ENCODE measurements around the gene HSPA14. TPM values are rescaled to one million over a fixed set of nuclear protein-coding genes. Genes with fewer than 3 reads are reported as not detected.
"Not testable (repeated sequence)": the region's sequence is repeated elsewhere in the genome, so short reads cannot be mapped to it uniquely, and the experiment has no call there.

Gene HSPA14
- total RNA-seq, 2 donors from 2014 or later = 7.0 to 10.5 TPM

DNA sequence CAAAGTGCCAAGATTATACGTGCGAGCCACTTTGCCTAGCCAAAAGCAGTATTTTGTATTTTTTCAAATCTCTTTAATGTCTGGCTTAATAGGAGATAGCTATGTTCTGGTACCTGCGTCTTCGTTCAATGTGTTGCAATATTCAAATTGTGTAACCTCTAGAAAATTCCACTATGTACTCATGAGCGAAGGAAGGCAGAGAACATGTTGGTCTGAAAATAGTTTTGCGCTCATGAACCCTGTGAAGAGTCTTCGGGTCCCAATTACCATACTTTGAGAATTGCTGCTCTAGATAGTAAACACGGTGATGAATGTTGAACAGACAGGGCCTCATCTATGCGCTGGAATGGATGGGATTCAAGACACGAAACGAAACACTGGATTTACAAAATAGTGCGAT lies 37.8 kb downstream of the HSPA14 start:
- intact Hi-C loops (cut with DNase I) = loop anchor here in 1 of 2 donors (2.0 to 10.0 kb wide), 3 partner anchors 37 to 274 kb away; partner anchors contain the start of genes CDNF, DCLRE1C, HSPA14 and MEIG1
- no peak for ATAC-seq
- no peak for DNase-seq

DNA sequence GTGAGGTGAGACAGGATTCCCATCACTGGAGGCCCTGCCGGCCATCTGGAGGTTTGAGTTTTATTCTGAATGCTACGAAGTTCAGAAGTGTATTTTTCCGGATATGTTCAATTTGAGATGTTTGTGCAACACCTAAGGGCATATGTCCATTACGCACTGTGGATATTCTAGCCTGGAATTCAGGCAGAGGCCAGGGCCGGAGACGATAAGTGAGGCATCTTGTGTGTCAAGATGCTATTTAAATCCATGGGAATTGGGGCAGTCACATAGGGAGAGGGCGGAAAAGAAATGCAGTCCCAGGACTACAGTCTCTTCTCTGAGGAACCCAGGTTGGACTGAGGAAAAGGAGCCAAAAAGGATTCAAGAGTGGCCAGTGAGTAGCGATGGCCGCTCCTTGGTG lies 38.7 kb downstream of the HSPA14 start:
- ATAC-seq (no peak), DNase-seq (peak; percentile 28)
- intact Hi-C loops (cut with DNase I) = loop anchor here in 1 of 2 donors (2.0 to 10.0 kb wide), 3 partner anchors 38 to 274 kb away; partner anchors contain the start of genes CDNF, DCLRE1C, HSPA14 and MEIG1

DNA sequence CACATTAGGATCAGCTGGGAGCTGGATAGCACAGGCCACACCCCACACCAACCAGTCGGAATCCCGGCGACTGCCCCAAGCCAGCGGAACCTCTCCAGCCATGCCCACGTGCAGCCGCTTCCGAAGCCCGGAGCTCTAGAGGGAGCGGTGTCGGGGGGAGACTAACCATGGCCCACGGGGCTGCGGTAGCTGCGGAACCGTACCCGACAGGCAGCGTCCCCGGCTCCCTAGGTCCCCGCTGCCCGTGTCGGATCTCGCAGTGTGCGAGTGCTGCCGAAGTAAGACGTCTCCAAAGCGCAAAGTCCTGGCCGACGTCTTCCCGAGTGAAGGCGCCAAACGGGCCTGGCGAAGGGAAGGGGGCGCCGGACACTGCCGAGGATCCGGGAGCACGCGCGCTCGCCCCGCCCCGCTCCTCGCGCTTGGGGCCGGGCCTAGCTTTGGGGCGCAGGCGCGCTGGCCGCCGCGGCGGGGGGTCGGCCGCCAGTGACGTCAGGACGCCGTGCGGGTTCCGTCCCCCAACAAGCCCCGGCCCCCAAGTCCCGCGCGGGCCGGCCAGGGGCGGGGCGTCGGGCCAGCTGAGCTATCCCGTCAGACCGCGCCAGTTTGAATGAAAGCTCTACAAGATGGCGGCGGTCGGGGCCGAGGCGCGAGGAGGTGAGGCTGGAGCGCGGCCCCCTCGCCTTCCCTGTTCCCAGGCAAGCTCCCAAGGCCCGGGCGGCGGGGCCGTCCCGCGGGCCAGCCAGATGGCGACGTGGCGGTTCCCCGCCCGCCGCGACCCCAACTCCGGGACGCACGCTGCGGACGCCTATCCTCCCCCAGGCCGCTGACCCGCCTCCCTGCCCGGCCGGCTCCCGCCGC lies 40.4 kb downstream of the HSPA14 start, which contains the start of gene SUV39H2:
Gene SUV39H2, plus strand, starts transcription at position 601 of the 858 bp plus-strand sequence. Its CDS starts 23 bp downstream, at position 624.
- intact Hi-C loops (cut with DNase I) = loop anchor here in 1 of 2 donors (5.0 to 10.0 kb wide), 2 partner anchors 76 to 276 kb away; partner anchors contain the start of genes DCLRE1C and MEIG1
- DNase-seq (peak; percentile 96), ATAC-seq (peak; percentile 97)

DNA sequence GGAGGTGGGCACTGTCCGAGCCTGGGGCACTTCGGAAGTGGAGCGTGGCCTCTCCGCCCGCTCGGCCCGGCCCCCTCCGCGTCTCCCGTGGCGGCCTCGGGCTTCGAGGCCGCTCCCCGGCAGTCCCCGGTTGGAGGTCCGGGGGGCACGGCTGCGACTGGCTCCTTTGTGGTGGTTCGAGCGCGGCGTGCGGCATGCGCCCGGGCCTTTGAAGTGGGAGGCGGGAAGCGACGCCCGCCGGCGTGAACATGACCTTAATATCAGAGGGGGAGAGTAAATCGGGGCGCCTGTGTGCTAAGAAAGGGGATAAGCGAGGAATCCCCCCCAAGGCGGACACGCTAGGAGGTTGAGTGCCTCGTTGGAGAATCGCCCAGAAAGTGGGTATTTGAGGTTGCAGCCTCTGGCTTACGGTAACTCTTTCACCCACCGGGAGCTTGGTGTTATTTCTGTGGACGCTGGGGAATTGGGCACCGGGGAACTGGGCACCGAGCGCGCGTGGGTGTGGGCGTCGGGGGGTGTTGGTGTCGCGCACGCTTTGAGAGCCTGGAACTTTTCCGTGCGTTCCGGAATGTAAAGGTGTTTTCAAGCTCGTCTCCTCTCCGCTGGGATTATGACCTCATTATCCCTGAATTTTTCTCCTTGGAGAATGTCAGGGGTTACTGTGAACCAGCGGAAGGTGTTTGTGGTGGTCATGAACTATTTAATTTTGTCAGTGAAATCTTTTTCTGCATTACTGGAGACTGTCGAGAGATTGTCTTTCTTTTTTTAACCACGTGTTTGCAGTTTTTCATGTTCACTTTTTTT lies 41.2 kb downstream of the HSPA14 start:
- intact Hi-C loops (cut with DNase I) = loop anchor here in 1 of 2 donors (5.0 to 10.0 kb wide), 2 partner anchors 75 to 277 kb away; partner anchors contain the start of genes DCLRE1C and MEIG1
- DNase-seq (no peak), ATAC-seq (no peak)

DNA sequence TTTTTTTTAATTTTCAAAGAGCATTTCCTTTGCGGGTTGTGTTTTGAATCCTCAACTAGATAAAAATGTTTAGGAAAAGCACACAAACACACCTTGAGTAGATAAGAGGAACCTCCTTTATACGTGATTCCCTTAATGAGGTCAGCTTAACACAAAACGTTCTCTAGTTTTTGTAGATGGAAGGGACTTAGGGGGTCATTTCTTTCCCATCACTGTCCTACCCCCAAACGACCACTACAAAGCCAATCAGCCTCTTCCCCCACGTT lies 41.8 kb downstream of the HSPA14 start:
- ATAC-seq (no peak), DNase-seq (no peak)
- intact Hi-C loops (cut with DNase I) = loop anchor here in 1 of 2 donors (5.0 to 10.0 kb wide), 2 partner anchors 75 to 278 kb away; partner anchors contain the start of genes DCLRE1C and MEIG1

- no peak for DNase-seq
- ATAC-seq = no peak
- intact Hi-C loops (cut with DNase I) = no loop called here
Measured at GRCh38 chr10:14880229-14880628, 42.1 kb downstream of the HSPA14 start.

DNA sequence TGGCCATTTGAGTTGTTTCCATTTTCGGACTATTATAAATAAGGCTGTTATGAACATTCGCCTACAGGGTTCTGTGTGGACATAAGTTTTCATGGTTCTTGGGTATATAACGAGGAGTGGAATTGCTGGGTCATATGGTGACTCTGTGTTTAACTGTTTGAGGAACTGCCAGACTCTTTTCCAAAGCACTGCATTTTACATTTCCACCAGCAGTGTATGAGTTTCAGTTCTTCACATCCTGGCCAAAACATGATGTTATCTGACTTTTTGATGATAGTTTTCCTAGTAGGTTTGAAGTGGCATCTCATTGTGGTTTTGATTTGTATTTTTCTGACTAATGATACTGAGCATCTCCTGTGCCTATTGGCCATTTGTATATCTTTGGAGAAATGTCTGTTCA lies 46.0 kb downstream of the HSPA14 start:
- intact Hi-C loops (cut with DNase I) = no loop called here
- DNase-seq = no peak
- no peak for ATAC-seq

- no peak for ATAC-seq
Measured at GRCh38 chr10:14889318-14889717, 51.2 kb downstream of the HSPA14 start.

GRCh38 chr10:14891151-14891550 lies 53.0 kb downstream of the HSPA14 start:
- intact Hi-C loops (cut with DNase I) = no loop called here
- DNase-seq (no peak), ATAC-seq (no peak)

More at GRCh38 chr10:14889318-14889717, 51.2 kb downstream of the HSPA14 start:
- intact Hi-C loops (cut with DNase I) = no loop called here
- no peak for DNase-seq

DNA sequence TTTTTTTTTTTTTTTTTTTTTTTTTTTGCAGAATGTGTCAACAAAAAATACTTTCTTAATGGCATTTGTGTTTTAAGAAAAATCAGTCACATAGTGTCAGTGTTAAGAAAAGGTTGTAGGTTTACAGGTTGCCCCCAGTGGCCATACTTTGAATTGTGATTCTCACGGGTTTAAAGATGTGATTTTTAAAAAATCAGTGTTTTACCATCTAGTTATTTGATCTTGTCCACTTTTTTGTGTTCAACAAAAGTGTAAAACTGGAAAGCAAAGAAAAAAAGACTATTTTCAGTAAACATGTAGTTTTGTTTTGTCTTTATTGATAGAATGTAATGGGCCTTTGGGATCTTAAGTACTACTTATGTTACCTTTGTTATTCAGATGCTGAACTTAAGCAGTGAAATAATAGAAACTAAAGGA lies 66.2 kb downstream of the HSPA14 start:
- ATAC-seq (no peak), DNase-seq (no peak)
- intact Hi-C loops (cut with DNase I) = no loop called here

DNA sequence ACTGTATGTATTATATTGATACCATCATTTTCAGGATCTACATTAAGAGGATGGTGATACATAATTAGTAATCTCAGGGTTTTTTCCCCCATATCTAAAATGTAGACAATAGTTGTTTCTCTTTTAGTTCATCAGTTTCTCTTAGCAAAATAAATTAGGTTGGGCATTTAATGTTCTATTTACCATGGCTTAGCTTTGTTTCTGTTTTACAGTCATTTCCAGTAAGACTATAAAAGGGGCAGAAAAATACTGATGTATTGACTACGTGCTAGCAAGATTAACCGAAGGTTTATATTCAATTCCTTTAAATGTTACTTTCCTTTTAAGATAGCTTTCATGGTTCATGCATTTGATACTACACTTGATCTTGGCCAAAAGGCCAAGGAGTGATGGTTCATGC lies 66.8 kb downstream of the HSPA14 start:
- intact Hi-C loops (cut with DNase I) = no loop called here
- no peak for ATAC-seq
- DNase-seq = no peak

DNA sequence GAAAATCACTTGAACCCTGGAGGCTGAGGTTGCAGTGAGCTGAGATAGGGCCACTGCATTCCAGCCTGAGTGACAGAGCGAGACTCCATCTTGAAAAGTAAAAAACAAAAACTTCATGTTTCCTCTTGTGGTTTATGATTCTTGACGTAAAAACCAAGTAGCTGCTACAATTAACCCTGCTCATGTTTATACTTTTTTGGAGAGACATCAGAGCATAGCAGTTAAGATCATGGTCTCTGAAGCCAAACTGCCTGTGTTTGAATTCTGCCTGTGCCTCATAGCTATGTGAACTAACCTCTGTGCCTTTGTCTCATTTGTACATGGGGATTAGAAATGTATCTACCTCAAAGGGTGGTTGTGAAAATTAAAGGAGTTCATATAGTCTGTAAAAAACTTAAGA lies 67.8 kb downstream of the HSPA14 start:
- DNase-seq (no peak), ATAC-seq (no peak)
- intact Hi-C loops (cut with DNase I) = no loop called here

GRCh38 chr10:14906765-14907164 lies 68.7 kb downstream of the HSPA14 start:
- DNase-seq = no peak
- intact Hi-C loops (cut with DNase I) = no loop called here
- no peak for ATAC-seq

DNA sequence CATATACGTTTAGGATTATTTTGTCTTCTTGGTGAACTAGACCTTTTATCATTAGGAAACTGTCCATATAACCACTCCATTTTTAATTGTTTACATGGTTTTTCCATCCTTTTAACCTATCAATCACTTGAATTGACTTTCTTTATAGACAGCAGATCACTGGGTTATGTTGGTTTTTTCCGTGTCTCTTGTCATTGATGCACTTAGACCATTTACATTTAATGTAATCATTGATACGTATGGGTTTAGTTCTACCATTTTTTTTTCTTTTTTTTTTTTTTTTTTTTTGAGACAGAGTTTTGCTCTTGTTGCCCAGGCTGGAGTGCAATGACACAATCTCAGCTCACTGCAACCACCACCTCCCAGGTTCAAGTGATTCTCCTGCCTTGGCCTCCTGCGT lies 69.5 kb downstream of the HSPA14 start:
- ATAC-seq = not testable (repeated sequence)

DNA sequence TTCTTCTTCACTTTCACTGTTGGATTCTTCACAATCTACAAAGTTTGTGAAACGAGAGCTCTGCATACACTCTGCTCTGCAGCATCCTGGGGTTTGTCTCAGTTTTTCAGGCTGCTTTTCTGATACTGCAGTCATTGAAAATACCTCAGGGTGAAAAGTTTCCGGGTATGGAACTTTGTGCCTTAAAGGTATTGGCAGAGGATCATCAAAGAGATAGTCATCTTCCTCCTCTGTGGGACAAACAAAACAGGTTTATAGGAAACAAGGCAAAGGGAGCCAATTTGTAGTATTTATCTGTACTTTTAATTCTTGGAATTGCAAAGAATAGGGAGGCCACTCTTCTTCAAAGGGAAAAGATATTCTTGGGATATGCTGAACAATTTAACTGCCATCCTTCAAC lies 71.0 kb downstream of the HSPA14 start:
- ATAC-seq = no peak
- intact Hi-C loops (cut with DNase I) = no loop called here
- DNase-seq = no peak

More for the DNA sequence above, 69.5 kb downstream of the HSPA14 start:
- intact Hi-C loops (cut with DNase I); DNase-seq: not testable (repeated sequence)

- intact Hi-C loops (cut with DNase I) = no loop called here
- DNase-seq (no peak), ATAC-seq (no peak)
Measured at GRCh38 chr10:14910953-14911352, 72.8 kb downstream of the HSPA14 start.

DNA sequence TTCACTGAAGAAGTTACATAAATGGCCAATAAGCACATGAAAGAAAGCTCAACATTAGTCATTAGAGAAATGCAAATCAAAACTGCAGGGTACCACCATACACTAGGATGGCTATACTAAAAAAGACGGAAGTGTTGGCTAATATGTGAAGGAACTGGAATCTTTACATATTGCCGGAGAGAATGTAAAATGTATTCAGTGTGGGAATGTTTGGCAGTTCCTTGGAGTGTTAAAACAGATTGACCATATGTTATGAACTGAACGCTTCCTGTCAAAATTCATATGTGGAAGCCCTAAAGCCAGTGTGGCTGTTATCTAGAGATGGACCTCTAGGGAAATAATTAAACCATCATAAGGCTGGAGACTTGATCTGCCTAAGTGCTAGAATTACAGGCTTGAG lies 73.7 kb downstream of the HSPA14 start:
- intact Hi-C loops (cut with DNase I) = no loop called here
- DNase-seq = no peak
- no peak for ATAC-seq

- DNase-seq = no peak
Measured at GRCh38 chr10:14916600-14916999, 78.5 kb downstream of the HSPA14 start.

DNA sequence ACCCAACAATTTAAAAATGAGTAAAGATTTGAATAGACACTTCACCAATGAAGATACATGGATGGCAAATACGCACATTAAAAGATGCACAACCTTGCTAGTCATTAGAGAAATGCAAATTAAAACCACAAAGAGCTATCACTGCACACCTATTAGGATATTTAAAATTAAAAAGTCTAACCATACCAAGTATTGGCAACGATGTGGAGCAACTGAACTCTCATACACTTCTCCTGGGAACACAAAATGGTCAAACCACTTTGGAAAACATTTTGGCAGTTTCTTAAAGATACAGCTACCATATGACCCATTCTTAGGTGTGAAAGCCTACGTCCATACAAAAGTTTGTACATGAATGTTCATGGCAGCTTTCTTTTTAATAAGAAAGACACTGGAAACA lies 79.7 kb downstream of the HSPA14 start:
- intact Hi-C loops (cut with DNase I) = no loop called here
- ATAC-seq (no peak), DNase-seq (no peak)

More at GRCh38 chr10:14916600-14916999, 78.5 kb downstream of the HSPA14 start:
- no peak for ATAC-seq
- intact Hi-C loops (cut with DNase I) = no loop called here

- intact Hi-C loops (cut with DNase I) = no loop called here
- no peak for DNase-seq
Measured at GRCh38 chr10:14918964-14919363, 80.9 kb downstream of the HSPA14 start.

More at GRCh38 chr10:14918964-14919363, 80.9 kb downstream of the HSPA14 start:
- no peak for ATAC-seq
